WTC11 (cell line): Measurements from ENCODE around the gene NFKB1. TPM values are rescaled to one million over a fixed set of nuclear protein-coding genes. Genes with fewer than 3 reads are reported as not detected.

Experiments used
- ATAC-seq: fragments of 200-7000 bp; cut with Tn5 transposase; 2 replicates; pipeline ENCODE4 v1.10.0; 2021; ENCODE audit warnings: mild to moderate bottlenecking, moderate library complexity
- CTCF ChIA-PET: fragments of 300-600 bp; sonication (Branson Sonifier 250); formaldehyde crosslinking; loops from one replicate; lab custom pipeline; 2021; ENCODE audit warnings: antibody characterized with exemption; lab: Charles Lee
- POLR2A ChIA-PET: fragments of 350-600 bp; sonication (Branson Sonifier 250); formaldehyde crosslinking; loops from one replicate; lab custom pipeline; 2021; ENCODE audit warnings: antibody characterized with exemption; lab: Charles Lee
- DNase-seq: peaks from one replicate; pipeline ENCODE4 v3.0.0; 2021; ENCODE audit warnings: low spot score
- H3K27ac Mint-ChIP-seq: 2 replicates; pipeline ENCODE4 v1.8.0; 2021; ENCODE audit warnings: mixed read lengths
- H3K27me3 Mint-ChIP-seq: 2 replicates; pipeline ENCODE4 v1.8.0; 2021; ENCODE audit warnings: low read depth, mild to moderate bottlenecking, moderate library complexity, mixed read lengths
- H3K36me3 Mint-ChIP-seq: 2 replicates; pipeline ENCODE4 v1.8.0; 2021; ENCODE audit warnings: mixed read lengths
- H3K4me1 Mint-ChIP-seq: 2 replicates; pipeline ENCODE4 v1.8.0; 2022; ENCODE audit warnings: mixed read lengths
- H3K4me3 Mint-ChIP-seq: 2 replicates; pipeline ENCODE4 v1.8.0; 2021; ENCODE audit warnings: mild to moderate bottlenecking, moderate library complexity, mixed read lengths
- H3K9me3 Mint-ChIP-seq: 2 replicates; pipeline ENCODE4 v1.8.0; 2021; ENCODE audit warnings: mixed read lengths
- AFF4 ChIP-seq: sonication (generic); formaldehyde crosslinking; IDR thresholded peaks from 2 replicates; pipeline ENCODE4 v1.8.1; 2023; ENCODE audit warnings: mild to moderate bottlenecking, missing genetic modification reagents, borderline replicate concordance
- ARID4B ChIP-seq: sonication (generic); formaldehyde crosslinking; IDR thresholded peaks from 2 replicates; pipeline ENCODE4 v1.8.0; 2023; ENCODE audit warnings: missing genetic modification reagents, mild to moderate bottlenecking, borderline replicate concordance
- EMX1 ChIP-seq: fragments of 250-450 bp; sonication (Bioruptor Pico); IDR thresholded peaks from 2 replicates; pipeline ENCODE4 v1.8.0; 2021; ENCODE audit warnings: mild to moderate bottlenecking
- FOXP4 ChIP-seq: sonication (generic); formaldehyde crosslinking; IDR thresholded peaks from 2 replicates; pipeline ENCODE4 v1.8.0; 2022; ENCODE audit warnings: mild to moderate bottlenecking, missing genetic modification reagents
- IRF1 ChIP-seq: sonication (generic); formaldehyde crosslinking; IDR thresholded peaks from 2 replicates; pipeline ENCODE4 v1.8.0; 2023; ENCODE audit warnings: missing genetic modification reagents
- JUN ChIP-seq: sonication (generic); formaldehyde crosslinking; IDR thresholded peaks from 2 replicates; pipeline ENCODE4 v1.8.0; 2023; ENCODE audit warnings: mild to moderate bottlenecking, missing genetic modification reagents
- NFATC4 ChIP-seq: fragments of 250-450 bp; sonication (Bioruptor Pico); IDR thresholded peaks from 2 replicates; pipeline ENCODE4 v1.9.0; 2021; ENCODE audit warnings: mild to moderate bottlenecking
- PRRX2 ChIP-seq: fragments of 250-450 bp; sonication (Bioruptor Pico); IDR thresholded peaks from 2 replicates; pipeline ENCODE4 v1.8.0; 2021; ENCODE audit warnings: mild to moderate bottlenecking
- RORB ChIP-seq: fragments of 250-450 bp; sonication (Bioruptor Pico); IDR thresholded peaks from 2 replicates; pipeline ENCODE4 v1.9.0; 2021; ENCODE audit warnings: mild to moderate bottlenecking
- ZBTB43 ChIP-seq: sonication (generic); formaldehyde crosslinking; IDR thresholded peaks from 2 replicates; pipeline ENCODE4 v1.8.1; 2023; ENCODE audit warnings: mild to moderate bottlenecking, missing genetic modification reagents
- ZNF317 ChIP-seq: sonication (generic); formaldehyde crosslinking; IDR thresholded peaks from 2 replicates; pipeline ENCODE4 v1.8.1; 2023; ENCODE audit warnings: low read depth, mild to moderate bottlenecking, moderate library complexity, missing genetic modification reagents, borderline replicate concordance
- ZNF423 ChIP-seq: fragments of 250-450 bp; sonication (Bioruptor Pico); IDR thresholded peaks from 2 replicates; pipeline ENCODE4 v2.1.2; 2022; ENCODE audit warnings: mild to moderate bottlenecking, moderate library complexity
- ZSCAN18 ChIP-seq: fragments of 250-450 bp; sonication (Bioruptor Pico); IDR thresholded peaks from 2 replicates; pipeline ENCODE4 v2.1.2; 2022; ENCODE audit warnings: mild to moderate bottlenecking, moderate library complexity
- total RNA-seq: library from RNA; stranded (reverse); gene quantifications from 3 replicates; pipeline ENCODE4 v1.2.3, GENCODE V29; 2021
- TF ChIP-seq, protein P1 (sequence below): fragments of 250-450 bp; sonication (Bioruptor Pico); IDR thresholded peaks from 2 replicates; pipeline ENCODE4 v1.9.0; 2021; ENCODE audit warnings: moderate library complexity, mild to moderate bottlenecking, inconsistent platforms, borderline replicate concordance
- TF ChIP-seq, protein P2 (sequence below): sonication (generic); formaldehyde crosslinking; IDR thresholded peaks from 2 replicates; pipeline ENCODE4 v1.8.1; 2022; ENCODE audit warnings: mild to moderate bottlenecking, moderate library complexity, missing genetic modification reagents
- TF ChIP-seq, protein P3 (sequence below): fragments of 250-450 bp; sonication (Bioruptor Pico); conservative IDR thresholded peaks from 2 replicates; pipeline ENCODE4 v1.9.0; 2021; ENCODE audit warnings: mild to moderate bottlenecking
- TF ChIP-seq, protein P4 (sequence below): sonication (generic); formaldehyde crosslinking; IDR thresholded peaks from 2 replicates; pipeline ENCODE4 v1.8.1; 2022; ENCODE audit warnings: low read depth, mild to moderate bottlenecking, moderate library complexity, missing genetic modification reagents, borderline replicate concordance

Gene NFKB1
- total RNA-seq, 1 experiment from 2014 or later: 5.6 TPM

DNA sequence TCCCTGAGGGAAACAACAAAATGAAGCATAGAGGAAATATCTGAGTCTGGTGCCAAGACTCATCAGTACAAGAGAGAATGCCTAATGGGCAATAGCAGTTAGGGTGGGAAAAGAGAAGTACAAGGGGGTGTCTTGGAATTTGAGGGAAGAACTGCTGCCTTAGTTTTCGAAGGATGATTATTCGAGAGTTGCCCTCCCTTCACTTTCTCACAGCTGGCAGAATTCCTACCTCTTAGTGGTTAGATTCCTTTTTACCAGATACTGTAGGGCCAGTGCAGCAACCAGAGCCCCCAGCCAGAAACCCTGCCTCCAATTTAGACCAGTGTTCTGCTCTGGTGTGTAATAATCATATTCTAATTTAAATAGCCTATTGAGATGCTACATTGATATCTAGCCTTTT lies 56.5 kb downstream of the NFKB1 start:
- Mint-ChIP-seq H3K27ac (no peak overlapping the region), H3K36me3 (no peaks in the 10 kb centered on the region), H3K4me1 (no peaks in the 10 kb centered on the region; the same call in 1 of the 2 replicates), H3K27me3 (no peaks in the 10 kb centered on the region), H3K4me3 (no peak overlapping the region), H3K9me3 (no peaks in the 10 kb centered on the region)
- DNase-seq: no peak
- no peak for TF ChIP-seq EMX1
- TF ChIP-seq IRF1 (CRISPR knock-in tag): no peak
- no peak for TF ChIP-seq FOXP4 (CRISPR knock-in tag)
- TF ChIP-seq ZBTB43 (CRISPR knock-in tag): no peak
- TF ChIP-seq, protein P1, sequence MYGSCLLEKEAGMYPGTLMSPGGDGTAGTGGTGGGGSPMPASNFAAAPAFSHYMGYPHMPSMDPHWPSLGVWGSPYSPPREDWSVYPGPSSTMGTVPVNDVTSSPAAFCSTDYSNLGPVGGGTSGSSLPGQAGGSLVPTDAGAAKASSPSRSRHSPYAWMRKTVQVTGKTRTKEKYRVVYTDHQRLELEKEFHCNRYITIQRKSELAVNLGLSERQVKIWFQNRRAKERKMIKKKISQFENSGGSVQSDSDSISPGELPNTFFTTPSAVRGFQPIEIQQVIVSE: no peak
- TF ChIP-seq AFF4: no peak
- TF ChIP-seq RORB (CRISPR knock-in tag): no peak
- TF ChIP-seq, protein P2, sequence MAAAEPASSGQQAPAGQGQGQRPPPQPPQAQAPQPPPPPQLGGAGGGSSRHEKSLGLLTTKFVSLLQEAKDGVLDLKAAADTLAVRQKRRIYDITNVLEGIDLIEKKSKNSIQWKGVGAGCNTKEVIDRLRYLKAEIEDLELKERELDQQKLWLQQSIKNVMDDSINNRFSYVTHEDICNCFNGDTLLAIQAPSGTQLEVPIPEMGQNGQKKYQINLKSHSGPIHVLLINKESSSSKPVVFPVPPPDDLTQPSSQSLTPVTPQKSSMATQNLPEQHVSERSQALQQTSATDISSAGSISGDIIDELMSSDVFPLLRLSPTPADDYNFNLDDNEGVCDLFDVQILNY: no peak
- TF ChIP-seq, protein P3, sequence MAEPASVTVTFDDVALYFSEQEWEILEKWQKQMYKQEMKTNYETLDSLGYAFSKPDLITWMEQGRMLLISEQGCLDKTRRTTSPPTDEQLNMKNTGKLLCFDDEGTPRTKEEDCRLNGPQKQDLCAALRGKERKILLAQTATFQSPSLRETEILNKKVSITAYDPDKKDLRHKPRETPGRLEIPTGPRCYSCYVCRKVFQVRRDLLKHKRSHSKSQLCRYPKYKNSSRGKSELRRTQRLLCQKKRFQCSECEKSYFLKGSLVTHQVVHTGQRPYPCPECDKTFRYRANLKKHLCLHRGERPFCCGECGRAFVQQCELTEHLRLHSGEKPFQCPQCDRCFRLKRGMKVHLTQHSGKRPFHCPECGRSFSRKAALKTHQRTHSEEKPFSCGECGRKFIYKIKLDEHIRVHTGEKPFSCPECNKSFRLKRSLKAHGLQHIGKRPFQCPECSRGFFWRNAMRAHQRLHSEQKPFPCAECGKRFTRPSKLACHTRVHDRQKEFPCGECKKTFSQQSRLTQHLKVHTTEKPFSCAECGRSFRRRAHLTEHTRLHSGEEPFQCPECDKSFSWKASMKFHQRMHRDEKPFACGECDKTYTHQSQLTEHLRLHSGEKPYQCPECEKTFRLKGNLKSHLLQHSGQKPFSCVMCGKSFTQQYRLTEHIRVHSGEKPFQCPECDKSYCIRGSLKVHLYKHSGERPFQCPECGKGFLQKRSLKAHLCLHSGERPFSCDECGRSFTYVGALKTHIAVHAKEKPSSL (CRISPR knock-in tag): no peak
- TF ChIP-seq ZSCAN18 (CRISPR knock-in tag): no peak
- TF ChIP-seq ZNF317 (CRISPR knock-in tag): no peak
- no peak for TF ChIP-seq ZNF423 (CRISPR knock-in tag)
- TF ChIP-seq, protein P4, sequence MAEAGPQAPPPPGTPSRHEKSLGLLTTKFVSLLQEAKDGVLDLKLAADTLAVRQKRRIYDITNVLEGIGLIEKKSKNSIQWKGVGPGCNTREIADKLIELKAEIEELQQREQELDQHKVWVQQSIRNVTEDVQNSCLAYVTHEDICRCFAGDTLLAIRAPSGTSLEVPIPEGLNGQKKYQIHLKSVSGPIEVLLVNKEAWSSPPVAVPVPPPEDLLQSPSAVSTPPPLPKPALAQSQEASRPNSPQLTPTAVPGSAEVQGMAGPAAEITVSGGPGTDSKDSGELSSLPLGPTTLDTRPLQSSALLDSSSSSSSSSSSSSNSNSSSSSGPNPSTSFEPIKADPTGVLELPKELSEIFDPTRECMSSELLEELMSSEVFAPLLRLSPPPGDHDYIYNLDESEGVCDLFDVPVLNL: no peak
- no peak for TF ChIP-seq JUN (CRISPR knock-in tag)
- TF ChIP-seq PRRX2 (CRISPR knock-in tag): no peak
- no peak for TF ChIP-seq ARID4B (CRISPR knock-in tag)
- TF ChIP-seq NFATC4: no peak
- POLR2A ChIA-PET: no interaction called here
- CTCF ChIA-PET: no interaction called here
- ATAC-seq: no peak
